SK-N-SH treated with all-trans-retinoic acid at 6 μM for 48 hours (cell line): Measurements from ENCODE around the gene CLDN12.

Source experiments
- ATAC-seq: fragments of 200-7000 bp; cut with Tn5 transposase; 3 replicates; pipeline ENCODE4 v1.9.1; 2020; ENCODE audit warnings: mild to moderate bottlenecking, moderate library complexity
- ARNTL ChIP-seq: fragments of 450-650 bp; formaldehyde crosslinking; IDR thresholded peaks from 2 replicates; pipeline ENCODE4 v1.5.0; 2020; ENCODE audit warnings: low read depth, mild to moderate bottlenecking, moderate library complexity, borderline replicate concordance
- BACH2 ChIP-seq: fragments of 250-450 bp; sonication (Bioruptor Pico); IDR thresholded peaks from 2 replicates; pipeline ENCODE4 v1.9.0; 2021; ENCODE audit warnings: mild to moderate bottlenecking, borderline replicate concordance
- CSDC2 ChIP-seq: fragments of 250-450 bp; sonication (Bioruptor Pico); IDR thresholded peaks from 2 replicates; pipeline ENCODE4 v1.5.0; 2020; ENCODE audit warnings: mild to moderate bottlenecking, moderate library complexity
- ESRRG ChIP-seq: fragments of 250-450 bp; sonication (Bioruptor Pico); IDR thresholded peaks from 2 replicates; pipeline ENCODE4 v1.6.1; 2021; ENCODE audit warnings: mild to moderate bottlenecking
- GLIS3 ChIP-seq: fragments of 250-450 bp; sonication (Bioruptor Pico); IDR thresholded peaks from 2 replicates; pipeline ENCODE4 v1.5.0; 2020; ENCODE audit warnings: mild to moderate bottlenecking, moderate library complexity
- ISL1 ChIP-seq: fragments of 250-450 bp; sonication (Bioruptor Pico); IDR thresholded peaks from 2 replicates; pipeline ENCODE4 v2.1.2; 2022; ENCODE audit warnings: mild to moderate bottlenecking, moderate library complexity
- OSR1 ChIP-seq: fragments of 250-450 bp; sonication (Bioruptor Pico); IDR thresholded peaks from 2 replicates; pipeline ENCODE4 v1.8.0; 2022; ENCODE audit warnings: moderate library complexity, mild to moderate bottlenecking, inconsistent platforms
- PPARA ChIP-seq: fragments of 250-450 bp; sonication (Bioruptor Pico); IDR thresholded peaks from 2 replicates; pipeline ENCODE4 v1.5.0; 2020; ENCODE audit warnings: mild to moderate bottlenecking, borderline replicate concordance
- RARB ChIP-seq: fragments of 250-450 bp; sonication (Bioruptor Pico); IDR thresholded peaks from 2 replicates; pipeline ENCODE4 v1.8.0; 2021; ENCODE audit warnings: mild to moderate bottlenecking, moderate library complexity
- SNAI2 ChIP-seq: fragments of 250-450 bp; sonication (Bioruptor Pico); IDR thresholded peaks from 2 replicates; pipeline ENCODE4 v1.5.0; 2020; ENCODE audit warnings: mild to moderate bottlenecking, moderate library complexity
- TCF4 ChIP-seq: fragments of 250-450 bp; sonication (Bioruptor Pico); IDR thresholded peaks from 2 replicates; pipeline ENCODE4 v1.8.0; 2021; ENCODE audit warnings: mild to moderate bottlenecking, moderate library complexity, borderline replicate concordance
- TOX ChIP-seq: fragments of 250-450 bp; sonication (Bioruptor Pico); IDR thresholded peaks from 2 replicates; pipeline ENCODE4 v1.8.0; 2021; ENCODE audit warnings: mild to moderate bottlenecking, moderate library complexity, borderline replicate concordance
- TSHZ2 ChIP-seq: fragments of 250-450 bp; sonication (Bioruptor Pico); IDR thresholded peaks from 2 replicates; pipeline ENCODE4 v1.5.0; 2020; ENCODE audit warnings: mild to moderate bottlenecking, moderate library complexity
- ZC3H10 ChIP-seq: fragments of 250-450 bp; sonication (Bioruptor Pico); IDR thresholded peaks from 2 replicates; pipeline ENCODE4 v1.5.1; 2021; ENCODE audit warnings: mild to moderate bottlenecking, moderate library complexity
- ZFP3 ChIP-seq: fragments of 250-450 bp; sonication (Bioruptor Pico); IDR thresholded peaks from 2 replicates; pipeline ENCODE4 v1.5.0; 2020; ENCODE audit warnings: mild to moderate bottlenecking, moderate library complexity
- ZFP30 ChIP-seq: fragments of 450-650 bp; formaldehyde crosslinking; IDR thresholded peaks from 2 replicates; pipeline ENCODE4 v1.5.0; 2022; ENCODE audit warnings: mild to moderate bottlenecking, moderate library complexity
- ZNF565 ChIP-seq: fragments of 450-650 bp; formaldehyde crosslinking; conservative IDR thresholded peaks from 2 replicates; pipeline ENCODE4 v1.5.0; 2020; ENCODE audit warnings: low read depth, mild to moderate bottlenecking, moderate library complexity
- ZNF70 ChIP-seq: fragments of 450-650 bp; formaldehyde crosslinking; IDR thresholded peaks from 2 replicates; pipeline ENCODE4 v1.5.0; 2020; ENCODE audit warnings: mild to moderate bottlenecking, moderate library complexity
- ZNF8 ChIP-seq: fragments of 450-650 bp; formaldehyde crosslinking; IDR thresholded peaks from 2 replicates; pipeline ENCODE4 v1.5.0; 2020; ENCODE audit warnings: mild to moderate bottlenecking, moderate library complexity
- TF ChIP-seq, protein P1 (sequence below): fragments of 250-450 bp; sonication (Bioruptor Pico); IDR thresholded peaks from 2 replicates; pipeline ENCODE4 v1.8.0; 2021; ENCODE audit warnings: low read depth, mild to moderate bottlenecking, moderate library complexity, borderline replicate concordance
- TF ChIP-seq, protein P2 (sequence below): fragments of 250-450 bp; sonication (Bioruptor Pico); IDR thresholded peaks from 2 replicates; pipeline ENCODE4 v1.5.1; 2020; ENCODE audit warnings: low read depth, mild to moderate bottlenecking, moderate library complexity
- TF ChIP-seq, protein P3 (sequence below): fragments of 250-450 bp; sonication (Bioruptor Pico); IDR thresholded peaks from 2 replicates; pipeline ENCODE4 v1.8.0; 2020; ENCODE audit warnings: mild to moderate bottlenecking, moderate library complexity, borderline replicate concordance
- TF ChIP-seq, protein P4 (sequence below): fragments of 250-450 bp; sonication (Bioruptor Pico); IDR thresholded peaks from 2 replicates; pipeline ENCODE4 v1.5.1; 2021; ENCODE audit warnings: mild to moderate bottlenecking, moderate library complexity

Gene CLDN12

DNA sequence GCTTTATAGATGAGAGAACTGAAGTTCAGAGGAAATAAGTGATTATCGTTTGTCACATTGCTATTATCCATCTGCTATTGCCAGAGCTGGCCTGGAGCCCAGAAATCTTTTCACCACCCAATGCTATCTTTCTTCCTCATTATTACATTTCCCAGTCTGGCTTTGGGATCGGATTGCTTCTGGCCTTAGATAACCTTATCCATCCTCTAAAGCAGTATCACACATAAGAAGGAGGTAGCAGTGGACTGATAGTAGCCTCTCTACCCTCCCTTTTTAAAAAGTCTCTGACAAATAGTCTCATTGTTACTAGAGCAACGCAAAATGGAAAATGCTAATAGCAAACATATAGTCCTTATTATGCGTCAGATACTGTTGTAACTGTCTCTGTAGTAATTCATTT, 1.3 kb upstream of the CLDN12 start:
- peak; percentile 83 for TF ChIP-seq TCF4
- TF ChIP-seq ISL1 (CRISPR knock-in tag), result peak; percentile 82
- TF ChIP-seq ESRRG (CRISPR knock-in tag), result no peak
- TF ChIP-seq, protein P1, sequence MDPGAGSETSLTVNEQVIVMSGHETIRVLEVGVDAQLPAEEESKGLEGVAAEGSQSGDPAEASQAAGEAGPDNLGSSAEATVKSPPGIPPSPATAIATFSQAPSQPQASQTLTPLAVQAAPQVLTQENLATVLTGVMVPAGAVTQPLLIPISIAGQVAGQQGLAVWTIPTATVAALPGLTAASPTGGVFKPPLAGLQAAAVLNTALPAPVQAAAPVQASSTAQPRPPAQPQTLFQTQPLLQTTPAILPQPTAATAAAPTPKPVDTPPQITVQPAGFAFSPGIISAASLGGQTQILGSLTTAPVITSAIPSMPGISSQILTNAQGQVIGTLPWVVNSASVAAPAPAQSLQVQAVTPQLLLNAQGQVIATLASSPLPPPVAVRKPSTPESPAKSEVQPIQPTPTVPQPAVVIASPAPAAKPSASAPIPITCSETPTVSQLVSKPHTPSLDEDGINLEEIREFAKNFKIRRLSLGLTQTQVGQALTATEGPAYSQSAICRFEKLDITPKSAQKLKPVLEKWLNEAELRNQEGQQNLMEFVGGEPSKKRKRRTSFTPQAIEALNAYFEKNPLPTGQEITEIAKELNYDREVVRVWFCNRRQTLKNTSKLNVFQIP (CRISPR knock-in tag), result no peak
- TF ChIP-seq, protein P2, sequence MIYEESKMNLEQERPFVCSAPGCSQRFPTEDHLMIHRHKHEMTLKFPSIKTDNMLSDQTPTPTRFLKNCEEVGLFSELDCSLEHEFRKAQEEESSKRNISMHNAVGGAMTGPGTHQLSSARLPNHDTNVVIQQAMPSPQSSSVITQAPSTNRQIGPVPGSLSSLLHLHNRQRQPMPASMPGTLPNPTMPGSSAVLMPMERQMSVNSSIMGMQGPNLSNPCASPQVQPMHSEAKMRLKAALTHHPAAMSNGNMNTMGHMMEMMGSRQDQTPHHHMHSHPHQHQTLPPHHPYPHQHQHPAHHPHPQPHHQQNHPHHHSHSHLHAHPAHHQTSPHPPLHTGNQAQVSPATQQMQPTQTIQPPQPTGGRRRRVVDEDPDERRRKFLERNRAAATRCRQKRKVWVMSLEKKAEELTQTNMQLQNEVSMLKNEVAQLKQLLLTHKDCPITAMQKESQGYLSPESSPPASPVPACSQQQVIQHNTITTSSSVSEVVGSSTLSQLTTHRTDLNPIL (CRISPR knock-in tag), result no peak
- TF ChIP-seq, protein P3, sequence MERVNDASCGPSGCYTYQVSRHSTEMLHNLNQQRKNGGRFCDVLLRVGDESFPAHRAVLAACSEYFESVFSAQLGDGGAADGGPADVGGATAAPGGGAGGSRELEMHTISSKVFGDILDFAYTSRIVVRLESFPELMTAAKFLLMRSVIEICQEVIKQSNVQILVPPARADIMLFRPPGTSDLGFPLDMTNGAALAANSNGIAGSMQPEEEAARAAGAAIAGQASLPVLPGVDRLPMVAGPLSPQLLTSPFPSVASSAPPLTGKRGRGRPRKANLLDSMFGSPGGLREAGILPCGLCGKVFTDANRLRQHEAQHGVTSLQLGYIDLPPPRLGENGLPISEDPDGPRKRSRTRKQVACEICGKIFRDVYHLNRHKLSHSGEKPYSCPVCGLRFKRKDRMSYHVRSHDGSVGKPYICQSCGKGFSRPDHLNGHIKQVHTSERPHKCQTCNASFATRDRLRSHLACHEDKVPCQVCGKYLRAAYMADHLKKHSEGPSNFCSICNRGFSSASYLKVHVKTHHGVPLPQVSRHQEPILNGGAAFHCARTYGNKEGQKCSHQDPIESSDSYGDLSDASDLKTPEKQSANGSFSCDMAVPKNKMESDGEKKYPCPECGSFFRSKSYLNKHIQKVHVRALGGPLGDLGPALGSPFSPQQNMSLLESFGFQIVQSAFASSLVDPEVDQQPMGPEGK (CRISPR knock-in tag), result no peak
- TF ChIP-seq ZNF565 (CRISPR knock-in tag), result no peak
- no peak for TF ChIP-seq ZC3H10
- TF ChIP-seq ZNF70, result 0 out of 2 replicates have a peak, but pooled peaks have one; percentile 46
- TF ChIP-seq ZNF8, result no peak
- no peak for TF ChIP-seq RARB (CRISPR knock-in tag)
- no peak; the same call in 1 of the 2 replicates for TF ChIP-seq BACH2 (CRISPR knock-in tag)
- peak; percentile 58; the same call in 1 of the 2 replicates for TF ChIP-seq SNAI2 (CRISPR knock-in tag)
- TF ChIP-seq ARNTL (CRISPR knock-in tag), result no peak; the same call in 1 of the 2 replicates
- no peak for TF ChIP-seq TOX (CRISPR knock-in tag)
- TF ChIP-seq, protein P4, sequence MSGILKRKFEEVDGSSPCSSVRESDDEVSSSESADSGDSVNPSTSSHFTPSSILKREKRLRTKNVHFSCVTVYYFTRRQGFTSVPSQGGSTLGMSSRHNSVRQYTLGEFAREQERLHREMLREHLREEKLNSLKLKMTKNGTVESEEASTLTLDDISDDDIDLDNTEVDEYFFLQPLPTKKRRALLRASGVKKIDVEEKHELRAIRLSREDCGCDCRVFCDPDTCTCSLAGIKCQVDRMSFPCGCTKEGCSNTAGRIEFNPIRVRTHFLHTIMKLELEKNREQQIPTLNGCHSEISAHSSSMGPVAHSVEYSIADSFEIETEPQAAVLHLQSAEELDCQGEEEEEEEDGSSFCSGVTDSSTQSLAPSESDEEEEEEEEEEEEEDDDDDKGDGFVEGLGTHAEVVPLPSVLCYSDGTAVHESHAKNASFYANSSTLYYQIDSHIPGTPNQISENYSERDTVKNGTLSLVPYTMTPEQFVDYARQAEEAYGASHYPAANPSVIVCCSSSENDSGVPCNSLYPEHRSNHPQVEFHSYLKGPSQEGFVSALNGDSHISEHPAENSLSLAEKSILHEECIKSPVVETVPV (CRISPR knock-in tag), result no peak
- TF ChIP-seq CSDC2 (CRISPR knock-in tag), result no peak
- TF ChIP-seq PPARA (CRISPR knock-in tag), result no peak
- peak; percentile 97 for TF ChIP-seq TSHZ2 (CRISPR knock-in tag)
- no peak for TF ChIP-seq ZFP3
- TF ChIP-seq ZFP30, result no peak
- no peak for TF ChIP-seq GLIS3 (CRISPR knock-in tag)
- TF ChIP-seq OSR1 (CRISPR knock-in tag), result no peak
- ATAC-seq, result peak; percentile 53

GRCh38 chr7:90402785-90403173, 482 bp upstream of the CLDN12 start:
- no peak for ATAC-seq
- no peak for TF ChIP-seq CSDC2 (CRISPR knock-in tag)
- no peak for TF ChIP-seq ZNF70
- TF ChIP-seq OSR1 (CRISPR knock-in tag), result no peak
- TF ChIP-seq ESRRG (CRISPR knock-in tag), result no peak
- no peak for TF ChIP-seq RARB (CRISPR knock-in tag)
- TF ChIP-seq TOX (CRISPR knock-in tag), result no peak
- TF ChIP-seq, protein P3 (CRISPR knock-in tag), result no peak
- TF ChIP-seq ZNF565 (CRISPR knock-in tag), result no peak
- TF ChIP-seq SNAI2 (CRISPR knock-in tag), result no peak
- no peak for TF ChIP-seq TSHZ2 (CRISPR knock-in tag)
- TF ChIP-seq, protein P2 (CRISPR knock-in tag), result no peak
- no peak for TF ChIP-seq PPARA (CRISPR knock-in tag)
- TF ChIP-seq GLIS3 (CRISPR knock-in tag), result no peak
